ENCODE measurements around the gene RNF8.
"Not testable (repeated sequence)": the region's sequence is repeated elsewhere in the genome, so short reads cannot be mapped to it uniquely, and the experiment has no call there.

RNF8 gene

DNA sequence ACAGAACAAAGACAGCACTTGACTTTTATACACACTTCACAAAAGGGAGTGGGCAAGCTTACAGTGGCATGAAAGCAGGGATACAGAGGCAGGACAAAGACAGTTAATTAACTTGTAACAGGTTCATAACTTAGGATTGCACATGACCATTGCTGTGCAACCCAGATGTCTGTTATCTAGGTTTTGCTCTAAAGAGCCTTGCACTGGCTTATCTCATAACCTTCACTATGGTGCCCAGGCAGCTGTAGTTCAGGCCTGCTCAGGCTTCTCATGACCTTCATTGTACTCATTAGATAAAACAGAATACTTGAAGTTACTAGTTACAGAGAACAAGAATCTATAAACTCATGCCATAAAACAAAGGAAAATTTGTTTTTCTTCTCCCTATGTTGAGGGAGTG is 47.9 kb downstream of the RNF8 start:
- not testable (repeated sequence) for DNase-seq

DNA sequence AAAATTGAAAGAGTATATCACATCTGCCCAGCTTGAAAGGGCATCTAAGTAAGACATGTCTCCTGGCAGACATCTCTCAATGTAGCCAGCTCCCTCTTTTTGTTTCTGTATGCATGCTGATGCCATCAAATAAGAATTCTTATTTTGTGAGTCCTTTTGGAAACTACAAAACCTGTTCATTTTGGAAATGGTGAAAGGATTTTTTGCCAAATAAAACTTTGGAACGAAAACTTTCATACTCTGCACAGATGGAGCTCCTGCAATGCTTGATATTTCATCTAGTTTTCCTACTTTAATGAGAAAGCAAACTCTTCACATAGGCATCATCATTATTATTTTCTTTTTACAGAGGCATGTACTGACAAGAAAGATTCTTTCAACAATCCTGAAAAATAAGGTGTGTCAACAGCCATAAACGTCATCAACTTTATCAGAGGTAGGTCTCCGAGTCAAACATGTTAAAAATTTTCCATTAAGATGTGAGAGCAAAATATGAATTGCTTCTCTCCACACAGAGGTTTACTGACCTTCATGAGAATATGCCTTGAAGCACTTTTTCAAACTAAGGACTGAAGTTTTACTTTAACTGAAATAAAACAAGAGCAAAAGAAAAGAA is 53.1 kb downstream of the RNF8 start:
- DNase-seq, result no peak

GRCh38 chr6:37407948-37408347 is 54.2 kb downstream of the RNF8 start:
- no peak for DNase-seq

DNA sequence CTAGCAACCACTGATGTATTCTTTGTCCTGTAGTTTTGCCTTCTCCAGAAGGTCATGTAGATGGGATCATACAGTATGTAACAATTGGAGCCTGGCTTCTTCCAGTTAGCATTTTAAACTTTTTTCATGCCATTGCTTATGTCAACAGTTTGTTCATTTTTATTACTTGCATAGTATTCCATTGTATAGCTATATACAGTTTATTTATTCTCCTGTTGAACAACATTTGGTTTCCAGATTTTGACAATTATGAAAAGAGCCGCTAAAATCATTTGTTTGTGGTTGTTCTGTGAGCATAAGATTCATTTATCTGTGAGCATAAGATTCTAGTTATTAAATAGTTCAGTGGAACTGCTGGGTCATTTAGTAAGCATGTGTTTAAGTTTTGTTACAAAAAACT is 55.7 kb downstream of the RNF8 start:
- DNase-seq, result no peak

GRCh38 chr6:37417393-37417792 is 63.6 kb downstream of the RNF8 start:
- DNase-seq, result no peak

- no peak for DNase-seq
Measured at GRCh38 chr6:37418722-37419121, 64.9 kb downstream of the RNF8 start.

DNA sequence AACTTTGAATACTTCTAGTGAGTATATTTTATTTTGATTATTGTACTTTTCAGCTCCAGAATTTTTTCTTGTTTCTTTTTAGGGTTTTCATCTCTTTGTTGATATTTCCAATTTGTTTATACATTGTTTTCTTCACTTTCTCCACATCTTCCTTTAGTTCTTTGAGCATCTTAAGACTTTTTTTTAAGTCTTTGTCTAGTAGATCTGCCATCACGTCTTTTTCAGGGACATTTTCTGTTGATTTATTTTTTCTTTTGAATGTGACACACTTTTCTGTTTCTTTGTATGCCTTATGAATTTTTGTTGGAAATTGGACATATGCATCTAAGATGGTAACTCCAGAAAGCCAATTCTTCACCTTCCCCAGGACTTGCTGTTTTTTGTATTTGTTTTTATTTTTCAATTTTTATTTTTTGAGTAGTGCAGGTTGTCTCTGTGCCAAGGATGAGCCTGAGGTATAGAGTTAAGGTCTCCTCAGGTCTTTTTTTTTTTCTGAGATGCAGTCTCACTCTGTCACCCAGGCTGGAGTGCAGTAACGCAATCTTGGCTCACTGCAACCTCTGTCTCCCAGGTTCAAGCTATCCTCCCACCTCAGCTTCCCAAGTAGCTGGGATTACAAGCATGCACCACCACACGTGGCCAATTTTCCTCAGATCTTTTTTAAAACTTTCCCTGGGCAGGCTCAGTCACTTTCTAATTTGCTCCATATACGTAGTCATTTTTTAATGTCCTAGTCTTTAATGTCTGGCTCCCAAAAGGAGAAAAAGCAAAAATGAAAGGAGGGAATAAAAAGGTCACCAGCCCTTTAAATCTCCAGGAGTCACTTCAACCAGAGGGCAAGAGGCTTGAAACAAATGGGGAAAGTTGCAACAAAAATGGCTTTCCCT is 72.5 kb downstream of the RNF8 start:
- DNase-seq, result no peak

GRCh38 chr6:37426945-37427510 is 73.2 kb downstream of the RNF8 start:
- no peak for DNase-seq

GRCh38 chr6:37429352-37429750 is 75.6 kb downstream of the RNF8 start:
- DNase-seq, result no peak

GRCh38 chr6:37432590-37432915 is 78.8 kb downstream of the RNF8 start:
- no peak for DNase-seq

GRCh38 chr6:37432916-37433656 is 79.3 kb downstream of the RNF8 start, which contains the start of gene CMTR1:
TSS of gene CMTR1 (plus strand) at chr6:37433221. CDS start at chr6:37435630, 2,409 bp downstream.
- peak; percentile 96 for DNase-seq

DNA sequence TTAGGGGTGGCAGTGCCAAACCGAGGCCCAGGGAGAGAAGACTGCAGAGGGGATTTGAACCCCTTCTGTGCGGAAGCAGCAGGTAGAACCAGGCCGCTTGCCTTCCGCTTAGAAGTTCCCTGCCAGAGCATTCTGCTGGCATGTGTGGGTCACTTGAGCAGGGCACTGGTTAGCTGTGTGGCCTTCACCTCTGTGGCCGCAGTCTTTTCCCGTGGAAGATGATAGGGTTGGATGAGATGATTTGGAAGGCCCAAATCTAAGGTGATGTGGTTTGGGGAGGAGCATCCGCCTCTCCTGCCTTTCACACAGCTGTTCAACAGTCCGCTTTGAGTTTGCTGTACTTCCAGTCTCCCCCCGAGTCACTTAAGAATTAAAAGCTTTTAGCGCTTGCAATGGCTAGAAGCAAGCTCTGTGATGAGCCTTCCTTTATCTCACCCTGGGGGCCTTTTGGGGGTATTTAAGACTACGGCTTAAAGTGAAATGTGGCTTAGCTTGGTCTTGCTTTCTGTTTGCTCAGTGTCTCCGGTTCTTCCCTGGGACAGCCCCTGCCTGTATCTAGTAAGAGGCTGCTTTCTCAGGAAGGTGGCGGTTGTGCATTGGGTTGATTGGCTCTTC is 80.0 kb downstream of the RNF8 start:
- DNase-seq, result peak; percentile 41

DNA sequence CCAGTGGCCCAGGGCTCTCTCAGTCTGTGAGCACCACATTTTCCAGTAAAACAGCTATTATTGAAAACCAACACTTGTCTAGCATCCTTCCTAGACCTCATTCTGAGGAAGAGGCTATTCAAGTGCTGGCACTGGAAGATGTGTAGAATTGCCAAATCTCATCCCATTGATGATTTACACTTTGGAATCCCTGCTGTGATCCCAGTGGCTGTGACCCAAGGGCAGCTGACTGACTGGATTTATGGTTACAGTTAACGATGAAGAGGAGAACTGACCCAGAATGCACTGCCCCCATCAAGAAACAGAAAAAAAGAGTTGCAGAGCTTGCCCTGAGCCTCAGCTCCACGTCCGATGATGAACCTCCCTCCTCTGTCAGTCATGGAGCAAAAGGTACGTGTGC is 81.6 kb downstream of the RNF8 start:
- DNase-seq, result no peak

DNA sequence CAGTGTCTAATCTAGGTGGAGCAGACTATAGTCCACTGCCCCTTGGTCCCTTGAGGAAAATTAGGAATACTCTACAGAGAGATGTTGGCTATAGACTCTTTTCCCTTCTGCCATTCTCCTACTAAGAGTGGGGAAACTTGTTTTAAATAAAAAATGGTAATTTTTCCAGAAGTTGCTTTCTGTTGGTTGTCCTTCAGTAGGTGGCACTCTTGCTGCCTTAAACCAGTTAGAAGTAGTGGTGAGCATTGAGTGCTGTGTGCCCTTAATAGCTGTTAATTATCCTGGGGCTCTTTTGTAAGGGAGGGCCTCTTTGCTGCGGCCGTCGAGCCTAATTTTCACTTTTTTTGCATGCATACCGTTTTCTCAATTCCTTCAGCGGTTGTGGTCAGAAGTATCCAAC is 82.0 kb downstream of the RNF8 start:
- no peak for DNase-seq

- DNase-seq, result no peak
Measured at GRCh38 chr6:37438930-37439329, 85.1 kb downstream of the RNF8 start.

DNA sequence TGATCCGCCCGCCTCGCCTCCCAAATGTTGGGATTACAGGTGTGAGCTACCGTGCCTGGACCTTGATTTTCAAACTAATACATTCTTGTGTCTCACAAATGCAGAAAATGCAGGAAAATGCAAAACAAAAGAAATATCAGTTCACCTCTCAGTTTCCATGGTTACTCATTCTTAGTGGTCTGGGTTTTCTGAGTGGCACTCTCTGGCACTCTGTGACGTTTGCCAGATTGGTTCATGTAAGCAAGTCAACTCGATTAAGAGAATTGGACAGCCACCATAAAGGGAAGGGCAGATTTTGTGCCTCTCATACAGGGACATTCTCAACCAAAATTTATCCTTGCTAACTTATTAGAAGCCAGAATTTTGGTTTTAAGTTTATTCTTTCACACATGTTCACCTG is 87.9 kb downstream of the RNF8 start:
- no peak for DNase-seq

DNA sequence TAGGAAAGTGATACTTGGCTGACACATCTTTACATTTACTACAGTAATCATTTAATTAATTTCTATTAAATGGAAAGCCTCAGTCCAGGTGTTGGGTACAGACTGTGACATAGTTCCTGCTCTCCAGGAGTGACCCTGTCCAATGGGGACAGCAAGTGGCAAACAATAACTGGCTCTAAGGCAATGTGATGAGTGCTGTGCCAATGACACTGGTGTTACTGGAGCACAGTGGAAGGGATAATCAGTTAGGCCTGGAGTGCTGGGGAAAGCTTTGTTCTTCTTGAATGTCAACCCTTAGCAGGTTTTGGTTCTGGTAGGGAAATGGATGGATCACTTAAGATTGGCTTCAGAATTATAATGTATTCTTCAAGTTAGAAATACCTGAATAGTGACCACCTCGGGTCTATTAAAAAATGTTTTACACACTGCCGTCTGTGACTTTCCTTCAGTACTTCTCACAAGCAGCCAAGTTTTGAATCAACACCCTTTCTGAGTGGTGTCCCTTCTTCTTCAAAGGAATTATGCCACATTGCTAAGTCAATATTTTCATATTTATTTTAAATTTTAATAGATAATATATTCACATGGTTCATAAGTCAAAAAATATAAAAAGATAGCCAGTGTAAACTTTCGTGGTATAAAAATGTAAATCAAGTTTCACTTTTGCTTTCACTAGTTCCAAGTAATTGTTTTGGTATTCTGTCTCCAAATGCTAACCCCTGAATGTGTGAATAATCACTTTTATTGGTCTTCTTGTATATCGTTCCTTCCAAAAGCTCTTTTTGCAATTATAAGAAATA is 88.8 kb downstream of the RNF8 start:
- DNase-seq, result no peak

DNA sequence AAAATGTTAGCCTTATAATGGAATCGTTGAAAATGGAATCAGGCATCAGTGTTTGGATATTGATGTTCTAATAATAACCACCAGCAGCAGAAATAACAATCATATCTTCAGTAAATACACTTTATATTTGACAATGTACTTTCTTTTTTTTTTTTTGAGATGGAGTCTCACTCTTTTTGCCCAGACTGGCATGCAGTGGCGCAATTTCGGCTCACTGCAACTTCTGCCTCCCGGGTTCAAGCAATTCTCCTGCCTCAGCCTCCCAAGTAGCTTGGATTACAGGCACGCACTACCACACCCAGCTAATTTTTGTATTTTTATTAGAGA is 89.4 kb downstream of the RNF8 start:
- not testable (repeated sequence) for DNase-seq

Measured in activated CD4-positive, CD25-positive, alpha-beta regulatory T cell treated with anti-CD3 and anti-CD28 coated beads, Interleukin-2, amount 50 U/mL, for 72 hours (primary cell).